A673 (cell line): ENCODE data around the gene SLC39A2. TPM values are rescaled to one million over a fixed set of nuclear protein-coding genes. Genes with fewer than 3 reads are reported as not detected.
"Not testable (repeated sequence)": the region's sequence is repeated elsewhere in the genome, so short reads cannot be mapped to it uniquely, and the experiment has no call there.

Experiments used
- BruUV-seq: library from RNA; stranded (reverse); fragments of 400-500 nt; replicated peaks from 2 replicates; lab custom pipeline; 2021; lab: Mats Ljungman, UMichigan
- CTCF ChIA-PET: fragments of 300-600 bp; sonication (Branson Sonifier 250); formaldehyde crosslinking; loops from one replicate; lab custom pipeline; 2022; ENCODE audit warnings: antibody characterized with exemption; lab: Charles Lee
- POLR2A ChIA-PET: fragments of 300-600 bp; sonication (Branson Sonifier 250); formaldehyde crosslinking; loops from one replicate; lab custom pipeline; 2022; ENCODE audit warnings: antibody characterized with exemption; ENCODE audit not compliant: low non-redundant PET; lab: Charles Lee
- DNase-seq: peaks from one replicate; pipeline ENCODE4 v3.0.0-alpha.2; 2015; ENCODE audit warnings: low spot score
- H3K27ac ChIP-seq: fragments of 200-600 bp; sonication (generic); 2 replicates; pipeline ENCODE4 v1.5.1; 2016; ENCODE audit warnings: mixed run types, low read depth, mild to moderate bottlenecking, mixed read lengths, antibody characterized with exemption, low read length; ENCODE audit not compliant: poor library complexity, severe bottlenecking
- H3K27me3 ChIP-seq: fragments of 200-600 bp; sonication (generic); replicated peaks from 2 replicates; pipeline ENCODE4 v1.6.1; 2017; ENCODE audit warnings: mixed run types, low read depth, mild to moderate bottlenecking, mixed read lengths, antibody characterized with exemption, low read length; ENCODE audit not compliant: insufficient read depth, poor library complexity
- H3K36me3 ChIP-seq: fragments of 200-600 bp; sonication (generic); 2 replicates; pipeline ENCODE4 v1.6.1; 2016; ENCODE audit warnings: mixed run types, mild to moderate bottlenecking, mixed read lengths, antibody characterized with exemption, low read length; ENCODE audit not compliant: insufficient read depth, poor library complexity, severe bottlenecking
- H3K4me1 ChIP-seq: fragments of 200-600 bp; sonication (generic); 2 replicates; pipeline ENCODE4 v1.6.1; 2017; ENCODE audit warnings: mixed run types, mild to moderate bottlenecking, mixed read lengths, antibody characterized with exemption, low read length; ENCODE audit not compliant: insufficient read depth, poor library complexity, severe bottlenecking
- H3K4me3 ChIP-seq: fragments of 200-600 bp; sonication (generic); 2 replicates; pipeline ENCODE4 v1.5.1; 2016; ENCODE audit warnings: low read depth, mixed run types, mild to moderate bottlenecking, mixed read lengths, low read length; ENCODE audit not compliant: poor library complexity, severe bottlenecking
- H3K9me3 ChIP-seq: fragments of 200-600 bp; sonication (generic); 2 replicates; pipeline ENCODE4 v1.6.1; 2016; ENCODE audit warnings: mixed run types, low read depth, mild to moderate bottlenecking, mixed read lengths, antibody characterized with exemption, low read length; ENCODE audit not compliant: poor library complexity, severe bottlenecking
- EZH2 ChIP-seq: fragments of 200-600 bp; sonication (generic); IDR thresholded peaks from 2 replicates; pipeline ENCODE4 v1.6.1; 2017; ENCODE audit warnings: borderline replicate concordance, low read depth, mild to moderate bottlenecking, mixed read lengths, antibody characterized with exemption, low read length; ENCODE audit not compliant: poor library complexity, severe bottlenecking
- intact Hi-C: fragments of 100-400 bp; cut with micrococcal nuclease; formaldehyde crosslinking; loops from one replicate; pipeline ENCODE4 v1.10.0; 2022; ENCODE audit not compliant: unreplicated experiment
- total RNA-seq: library from RNA; stranded (reverse); gene quantifications from 2 replicates; pipeline ENCODE4 v1.2.3, GENCODE V29; 2021
- TF ChIP-seq, protein P1 (sequence below): fragments of 300-800, 200-600 bp; sonication (generic); conservative IDR thresholded peaks from 2 replicates; pipeline ENCODE4 v1.5.1; 2017; ENCODE audit warnings: low read depth, mild to moderate bottlenecking, antibody characterized with exemption, low read length, moderate library complexity, mixed read lengths

Gene SLC39A2
- total RNA-seq, 1 experiment from 2014 or later: not detected

GRCh38 chr14:20982646-20983369 is 16.3 kb upstream of the SLC39A2 start:
- no peaks in the 10 kb centered on the region for H3K27me3 ChIP-seq
- POLR2A ChIA-PET: interaction anchor here (0.6 kb wide), 1 partner anchor 30 kb away, joined by 5 read pairs; no protein-coding TSS in a partner anchor
- intact Hi-C loops: no loop called here

GRCh38 chr14:20985650-20986049 is 13.4 kb upstream of the SLC39A2 start:
- peaks cover 17% of the 10 kb centered on the region for H3K4me1 ChIP-seq
- intact Hi-C loops, H3K4me3 ChIP-seq, H3K36me3 ChIP-seq, BruUV-seq, DNase-seq, H3K9me3 ChIP-seq, H3K27me3 ChIP-seq, H3K27ac ChIP-seq, POLR2A ChIA-PET: not testable (repeated sequence)
- CTCF ChIA-PET: interaction anchor here (0.9 kb wide), 1 partner anchor 15 kb away, joined by 3 read pairs; no protein-coding TSS in a partner anchor

More at GRCh38 chr14:20982646-20983369, 16.3 kb upstream of the SLC39A2 start:
- Histone ChIP-seq H3K27ac (no peak overlapping the region), H3K36me3 (no peaks in the 10 kb centered on the region), H3K4me3 (no peak overlapping the region), H3K4me1 (peaks cover 13% of the 10 kb centered on the region), H3K9me3 (no peaks in the 10 kb centered on the region)
- BruUV-seq: no TSS peak
- CTCF ChIA-PET: interaction anchor here (1.0 kb wide), 1 partner anchor 12 kb away, joined by 6 read pairs; no protein-coding TSS in a partner anchor
- TF ChIP-seq, protein P1, sequence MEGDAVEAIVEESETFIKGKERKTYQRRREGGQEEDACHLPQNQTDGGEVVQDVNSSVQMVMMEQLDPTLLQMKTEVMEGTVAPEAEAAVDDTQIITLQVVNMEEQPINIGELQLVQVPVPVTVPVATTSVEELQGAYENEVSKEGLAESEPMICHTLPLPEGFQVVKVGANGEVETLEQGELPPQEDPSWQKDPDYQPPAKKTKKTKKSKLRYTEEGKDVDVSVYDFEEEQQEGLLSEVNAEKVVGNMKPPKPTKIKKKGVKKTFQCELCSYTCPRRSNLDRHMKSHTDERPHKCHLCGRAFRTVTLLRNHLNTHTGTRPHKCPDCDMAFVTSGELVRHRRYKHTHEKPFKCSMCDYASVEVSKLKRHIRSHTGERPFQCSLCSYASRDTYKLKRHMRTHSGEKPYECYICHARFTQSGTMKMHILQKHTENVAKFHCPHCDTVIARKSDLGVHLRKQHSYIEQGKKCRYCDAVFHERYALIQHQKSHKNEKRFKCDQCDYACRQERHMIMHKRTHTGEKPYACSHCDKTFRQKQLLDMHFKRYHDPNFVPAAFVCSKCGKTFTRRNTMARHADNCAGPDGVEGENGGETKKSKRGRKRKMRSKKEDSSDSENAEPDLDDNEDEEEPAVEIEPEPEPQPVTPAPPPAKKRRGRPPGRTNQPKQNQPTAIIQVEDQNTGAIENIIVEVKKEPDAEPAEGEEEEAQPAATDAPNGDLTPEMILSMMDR: no peak
- TF ChIP-seq EZH2: no peak
- no peak for DNase-seq

- no TSS peak for BruUV-seq
- Histone ChIP-seq H3K4me1 (peaks cover 20% of the 10 kb centered on the region), H3K36me3 (peaks cover 7% of the 10 kb centered on the region), H3K4me3 (no peak overlapping the region), H3K27ac (peak overlapping the region; percentile 63), H3K27me3 (no peaks in the 10 kb centered on the region), H3K9me3 (no peaks in the 10 kb centered on the region)
- TF ChIP-seq, protein P1: no peak
- no peak for TF ChIP-seq EZH2
- ChIA-PET CTCF (interaction anchor here (0.5 to 1.0 kb wide), 2 partner anchors 16 to 28 kb away, joined by 3 read pairs; no protein-coding TSS in a partner anchor), POLR2A (no interaction called here)
- peak; percentile 74 for DNase-seq
- intact Hi-C loops: no loop called here
These were observed 12.3 kb upstream of the SLC39A2 start for GRCh38 chr14:20986811-20987210.
